NCI-H1105 treated with DMSO at 0.1 percent for 48 hours (cell line): Measurements from ENCODE around the gene RNF144B.
"Not testable (repeated sequence)": the region's sequence is repeated elsewhere in the genome, so short reads cannot be mapped to it uniquely, and the experiment has no call there.

Experiments
- DNase-seq: peaks from one replicate; lab custom pipeline; 2025; lab: John Stamatoyannopoulos, UW

RNF144B gene

DNA sequence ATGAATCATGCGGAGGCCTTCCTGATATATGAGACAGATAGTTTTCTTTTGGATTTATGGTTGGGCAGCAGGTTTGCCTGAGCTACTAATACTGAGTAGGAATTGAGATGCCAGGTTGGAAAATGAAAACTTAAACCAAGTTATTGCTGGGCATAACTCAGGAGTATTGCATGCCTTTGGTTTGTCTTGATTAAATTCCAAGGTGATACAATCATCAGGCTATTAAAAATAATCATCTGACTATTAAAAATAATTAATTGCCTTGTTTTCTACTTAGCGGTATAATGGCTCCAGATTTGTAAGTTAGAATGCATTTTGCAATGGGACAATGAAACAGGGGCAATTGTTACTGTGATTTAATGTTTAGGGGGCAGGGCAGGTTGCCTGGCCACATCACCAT lies 15.5 kb upstream of the RNF144B start:
- no peak for DNase-seq

DNA sequence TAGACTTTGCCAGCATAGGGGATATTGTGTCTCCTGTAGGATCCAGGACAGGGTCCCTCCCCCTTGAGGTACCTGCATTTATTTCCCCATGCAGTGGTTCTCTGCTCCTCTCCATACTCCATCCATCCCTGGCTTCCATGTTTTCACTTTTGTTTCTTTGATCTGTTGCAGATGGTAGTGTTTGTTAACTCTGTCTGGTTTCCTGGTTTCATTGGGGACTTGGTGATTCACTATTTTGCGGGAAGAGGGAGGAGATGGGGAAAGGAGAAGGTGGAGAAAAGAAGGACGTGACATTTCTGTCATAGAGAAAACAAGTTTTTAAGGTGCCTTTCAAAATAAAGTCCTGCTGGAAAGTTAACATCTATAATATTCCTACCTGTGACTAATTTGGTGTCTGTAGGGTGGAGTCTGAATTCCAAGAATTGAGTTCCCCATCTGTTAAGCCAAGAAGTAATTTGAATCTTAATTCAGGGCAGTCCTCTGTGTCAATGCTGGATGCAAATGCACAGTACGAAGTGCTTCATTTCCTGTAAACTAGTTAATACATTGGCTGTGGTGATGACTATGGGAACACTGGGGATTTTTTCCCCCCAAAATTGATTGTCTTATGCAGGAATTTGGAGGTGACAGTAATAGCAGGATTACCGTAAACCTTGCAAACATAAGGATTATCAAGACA lies 6.9 kb upstream of the RNF144B start:
- DNase-seq: no peak

DNA sequence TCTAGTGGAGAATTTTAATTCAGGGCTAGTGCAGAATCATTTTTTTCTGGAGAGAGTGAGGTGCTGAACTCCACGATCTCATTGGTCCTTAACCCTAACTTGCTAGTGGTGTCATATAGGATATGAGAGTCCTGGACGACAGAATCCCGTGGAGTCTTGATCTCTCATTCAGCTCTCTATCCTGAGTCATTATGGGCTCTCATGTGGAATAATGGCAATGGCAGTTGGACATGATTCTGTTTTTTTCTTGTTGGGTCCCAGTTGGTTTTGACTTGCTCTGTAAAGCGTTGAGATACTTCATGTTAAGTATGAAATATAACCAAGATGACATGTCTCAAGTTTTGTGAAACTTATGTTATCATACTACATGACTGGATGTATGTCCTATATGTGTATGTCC lies 6.3 kb upstream of the RNF144B start:
- no peak for DNase-seq

DNA sequence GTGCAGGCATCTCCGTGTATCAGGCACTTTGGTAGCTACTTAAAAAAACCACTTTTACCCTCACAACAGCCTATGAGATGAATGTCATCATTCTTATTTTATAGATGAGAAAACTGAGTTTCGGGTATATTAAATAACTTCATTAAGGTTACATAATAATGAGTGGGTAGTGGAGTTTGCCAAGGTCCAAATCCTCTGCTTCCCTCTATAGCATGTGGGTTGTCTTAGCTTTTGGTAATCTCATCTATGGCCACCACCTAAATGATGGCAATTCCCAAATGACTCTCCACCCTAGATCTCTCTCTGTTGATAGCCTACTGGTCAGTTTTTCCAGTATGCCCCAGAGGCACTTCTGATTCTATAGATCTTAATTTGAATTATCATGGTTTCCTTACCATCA lies 3.7 kb upstream of the RNF144B start:
- DNase-seq: no peak

DNA sequence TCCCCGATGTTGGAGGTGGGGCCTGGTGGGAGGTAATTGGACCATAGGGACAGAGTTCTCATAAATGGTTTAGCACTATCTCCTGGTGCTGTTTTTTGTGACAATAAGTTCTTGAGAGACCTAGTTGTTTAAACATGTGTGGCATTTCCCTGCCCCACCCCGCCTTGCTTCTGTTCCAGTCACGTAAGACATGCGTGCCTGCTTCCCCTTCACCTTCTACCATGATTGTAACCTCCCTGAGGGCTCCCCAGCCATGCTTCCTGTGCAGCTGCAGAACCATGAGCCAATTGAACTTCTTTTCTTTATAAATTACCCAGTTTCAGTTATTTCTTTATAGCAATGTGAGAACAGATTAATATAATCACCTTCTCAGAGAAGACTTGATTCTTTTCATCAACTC lies 2.5 kb upstream of the RNF144B start:
- no peak for DNase-seq

DNA sequence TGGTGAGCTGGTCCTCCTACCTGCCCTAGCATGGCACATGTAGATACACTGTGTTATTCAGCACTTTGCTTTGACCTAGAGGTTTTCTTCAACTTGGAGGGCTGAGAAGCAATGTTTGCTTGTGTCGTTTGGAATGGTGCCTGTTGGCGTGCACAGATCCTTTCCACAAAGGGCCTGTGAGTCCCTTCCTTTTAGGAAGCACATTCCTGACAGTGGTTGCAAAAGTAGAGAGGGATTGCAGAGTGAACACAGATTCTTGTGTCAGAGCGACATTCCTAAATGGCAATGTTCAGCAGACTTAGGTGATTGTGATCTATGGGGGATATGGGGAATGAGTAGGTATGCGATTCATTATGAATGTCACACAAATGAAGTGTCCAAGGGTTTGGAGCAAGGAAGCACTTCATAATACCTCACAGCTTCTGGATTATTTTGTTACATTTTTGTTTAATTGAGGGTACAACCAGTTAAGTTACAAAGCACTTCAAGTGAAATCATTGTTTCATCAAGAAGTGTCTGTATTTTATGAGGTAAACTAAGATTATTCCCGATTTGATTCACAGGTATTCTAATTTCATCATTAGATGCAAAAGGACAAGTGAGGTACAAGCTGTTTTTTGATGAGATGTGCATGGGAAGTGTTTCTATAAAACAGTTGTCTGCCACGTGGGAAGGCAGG lies 713 bp upstream of the RNF144B start:
- DNase-seq: no peak

DNA sequence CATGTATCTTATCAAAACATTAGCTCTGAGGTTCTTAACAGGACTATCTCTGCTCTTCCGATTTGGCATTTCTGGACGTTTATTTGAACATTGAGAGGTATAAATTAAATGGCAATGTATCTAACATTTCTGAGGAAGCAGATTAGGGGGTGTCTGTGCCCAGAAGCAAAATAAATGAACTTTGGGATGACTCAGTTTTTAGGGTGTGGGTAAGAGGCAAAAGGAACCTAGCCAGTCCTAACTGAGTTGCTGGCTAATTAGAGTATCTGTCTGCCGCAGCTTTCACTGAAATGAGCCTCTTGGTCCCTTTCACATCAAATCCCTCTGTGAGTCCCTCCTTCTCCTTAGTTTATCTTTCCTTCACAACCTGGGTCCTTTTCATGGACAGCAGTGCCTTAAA lies 1.1 kb downstream of the RNF144B start:
- DNase-seq: no peak

DNA sequence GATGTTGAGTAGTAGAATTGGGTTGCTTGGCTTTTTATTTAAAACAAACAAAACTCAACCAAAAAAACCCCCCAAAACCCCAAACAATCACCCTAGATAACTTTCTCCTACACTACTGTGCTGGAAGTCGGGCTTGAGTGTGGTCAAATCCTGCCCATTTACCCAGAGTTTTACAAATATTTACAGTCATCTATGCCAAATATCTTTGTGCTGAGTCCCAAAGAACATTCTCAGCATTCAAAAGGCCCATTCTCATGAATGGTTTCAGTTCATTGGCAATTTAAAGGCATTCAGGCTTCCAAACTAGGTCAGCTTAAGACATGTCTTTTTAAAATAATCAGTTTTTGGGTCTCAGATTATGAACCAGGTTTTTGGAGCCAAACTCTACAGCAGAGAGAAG lies 1.8 kb downstream of the RNF144B start:
- no peak for DNase-seq

DNA sequence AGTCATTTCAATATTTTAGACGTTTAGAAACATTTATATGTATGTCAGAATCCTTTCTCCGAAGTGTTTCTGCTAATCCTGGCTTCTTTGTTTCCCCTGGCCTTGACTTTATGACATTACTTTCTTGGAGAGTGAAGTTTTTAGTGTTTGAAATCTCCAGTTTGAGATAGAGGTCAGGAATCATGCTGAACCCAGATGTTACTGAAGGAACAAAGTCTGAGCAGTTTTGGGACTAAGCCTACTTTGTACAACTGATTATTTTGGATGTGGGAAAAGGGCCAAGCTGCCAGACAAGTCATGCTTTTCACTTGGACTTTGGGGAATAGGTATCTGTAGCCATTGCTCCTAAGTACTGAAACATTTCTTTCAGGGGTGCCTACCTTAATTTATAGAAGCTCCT lies 2.3 kb downstream of the RNF144B start:
- DNase-seq: no peak

DNA sequence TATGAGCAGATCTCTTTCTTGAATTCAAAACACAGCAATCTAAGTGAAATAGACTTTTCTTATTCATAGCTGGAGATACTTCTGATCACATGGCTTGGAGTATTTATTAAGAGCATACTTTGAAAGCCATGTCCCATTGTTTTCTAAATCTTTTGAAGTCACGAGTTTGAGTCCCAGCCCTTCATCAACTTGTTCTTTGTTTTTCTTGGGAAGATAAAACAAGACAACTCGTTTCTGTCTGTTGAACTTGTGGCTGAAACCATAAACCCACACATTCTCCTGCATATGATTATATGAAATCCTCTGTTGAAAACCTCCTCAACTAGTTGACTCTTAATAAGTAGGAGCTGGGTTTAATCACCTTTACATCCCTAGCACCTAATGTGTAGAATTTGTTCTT lies 3.3 kb downstream of the RNF144B start:
- no peak for DNase-seq

DNA sequence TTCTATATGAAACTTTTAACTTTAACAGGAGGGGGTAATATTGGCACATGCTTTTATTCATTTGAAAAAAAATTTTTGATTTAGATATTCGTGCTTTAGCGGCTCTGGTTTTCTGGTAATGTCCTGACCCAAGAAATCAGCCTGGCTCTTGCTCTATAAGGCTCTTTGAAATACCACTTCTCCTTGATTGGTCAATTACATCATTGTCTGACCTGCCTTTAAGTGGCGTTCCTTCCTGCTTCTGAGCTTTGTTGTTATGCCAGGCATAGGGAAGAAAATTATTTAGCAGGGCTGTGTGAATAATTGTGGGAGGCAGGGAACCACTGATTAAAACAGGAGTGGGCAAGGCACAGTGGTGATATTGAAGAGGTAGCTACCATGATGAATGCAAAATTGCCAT lies 3.9 kb downstream of the RNF144B start:
- DNase-seq: no peak

DNA sequence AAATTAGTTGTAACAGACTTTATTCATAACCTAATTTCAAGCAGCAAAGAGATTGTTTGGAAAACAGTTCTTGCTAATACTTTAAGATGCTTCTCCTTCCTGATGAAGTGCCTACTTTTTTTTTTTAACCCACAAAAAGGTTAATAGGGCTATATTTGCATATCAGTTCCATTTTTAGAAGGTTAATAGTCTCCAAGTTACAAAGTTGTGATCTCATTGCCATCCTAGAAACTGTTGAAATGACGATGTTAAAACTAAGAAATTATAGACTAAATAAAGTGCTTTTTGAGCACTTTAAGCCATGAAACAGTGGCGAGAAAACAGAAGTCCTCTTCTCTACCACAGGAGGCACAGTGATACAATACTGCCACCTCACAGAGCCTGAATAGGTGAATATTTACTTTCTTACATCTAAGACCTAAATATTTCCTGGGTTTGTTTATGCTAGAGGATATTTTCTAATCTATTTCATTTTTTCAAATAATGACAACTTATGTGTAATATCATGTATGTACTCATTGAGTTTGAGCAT lies 5.3 kb downstream of the RNF144B start:
- DNase-seq: no peak

DNA sequence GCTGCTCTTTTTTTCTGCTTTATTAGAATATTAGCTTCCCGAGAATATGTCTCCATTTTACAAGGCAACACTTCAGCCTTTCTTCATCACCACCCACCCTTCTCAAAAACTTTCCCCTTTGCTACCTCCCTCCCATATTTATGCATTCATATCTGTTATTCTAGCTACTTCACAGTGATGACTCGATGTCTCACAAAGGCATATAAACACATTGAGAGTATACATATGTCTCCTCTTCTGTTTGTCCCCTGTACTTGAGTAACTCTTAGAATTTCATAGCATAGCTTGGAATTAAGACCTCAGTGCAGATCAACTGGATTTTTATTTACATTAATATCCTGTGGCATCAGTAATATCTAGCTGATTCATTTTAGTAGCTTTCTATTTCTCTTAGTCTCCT lies 6.5 kb downstream of the RNF144B start:
- no peak for DNase-seq

DNA sequence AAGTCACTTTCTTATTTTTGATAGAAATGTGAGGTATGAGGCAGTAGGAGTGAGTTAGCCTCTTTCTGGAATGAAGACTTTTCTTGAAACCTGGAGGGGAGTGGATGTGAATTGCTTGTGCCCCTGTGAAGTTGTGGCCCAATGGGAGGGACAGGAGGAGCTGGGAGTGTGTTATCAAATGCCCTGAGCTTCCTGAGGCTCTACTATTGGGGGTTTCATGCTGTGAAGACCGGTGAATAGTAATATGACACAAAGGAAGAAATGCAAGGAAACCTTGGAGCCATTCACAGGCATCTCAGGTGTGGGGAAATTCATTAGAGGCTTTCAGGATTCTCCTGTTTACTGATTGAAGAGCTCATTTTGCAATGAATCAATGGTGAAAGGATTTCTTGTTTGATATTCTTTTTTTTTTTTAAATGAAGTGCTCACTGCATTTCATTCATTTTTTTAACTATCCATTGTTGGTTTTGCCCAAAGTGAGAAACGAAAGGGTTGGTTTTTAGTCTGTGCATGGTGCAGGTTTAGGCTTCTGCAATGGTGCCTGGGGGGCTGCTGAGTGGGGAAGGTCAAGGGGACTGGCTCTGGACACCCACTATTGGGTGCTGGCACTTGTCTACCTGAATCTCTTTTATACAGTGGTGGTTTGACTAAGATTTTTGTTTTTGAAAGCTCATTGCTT lies 8.2 kb downstream of the RNF144B start:
- DNase-seq: no peak

DNA sequence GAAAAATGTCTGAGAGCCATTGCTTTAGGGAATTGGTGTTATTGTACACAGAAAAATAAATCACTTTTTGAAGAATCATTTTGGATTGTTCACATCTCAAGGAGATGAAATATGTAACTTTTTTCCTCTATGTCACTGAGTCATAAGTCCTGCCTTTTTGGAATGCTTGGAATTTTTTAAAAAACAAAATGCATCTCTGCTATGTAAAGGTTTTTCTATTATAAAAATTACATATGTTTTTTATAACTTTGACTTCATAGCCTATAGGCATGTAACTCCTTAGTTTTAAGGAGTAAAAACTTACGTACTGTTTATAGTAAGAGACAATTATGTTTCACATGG lies 8.7 kb downstream of the RNF144B start:
- DNase-seq: no peak

DNA sequence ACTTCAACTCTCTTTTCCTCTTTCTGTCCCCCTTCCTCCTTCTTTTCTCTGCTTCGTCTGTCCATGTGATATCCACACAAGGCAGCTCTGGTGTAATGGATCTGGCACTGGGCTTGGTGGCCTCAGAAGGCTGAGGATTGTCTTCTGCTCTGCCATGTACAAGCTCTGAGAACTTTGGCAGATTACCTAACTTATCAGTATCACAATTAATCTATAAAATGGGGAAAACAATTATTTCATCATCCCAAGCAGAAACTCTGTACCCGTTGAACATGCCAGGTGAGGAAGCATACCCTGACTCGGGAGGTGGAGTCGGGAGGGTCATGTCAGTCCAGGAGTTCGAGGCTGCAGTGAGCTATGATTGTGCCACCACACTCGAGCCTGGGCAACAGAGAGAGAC lies 10.6 kb downstream of the RNF144B start:
- DNase-seq: no peak

DNA sequence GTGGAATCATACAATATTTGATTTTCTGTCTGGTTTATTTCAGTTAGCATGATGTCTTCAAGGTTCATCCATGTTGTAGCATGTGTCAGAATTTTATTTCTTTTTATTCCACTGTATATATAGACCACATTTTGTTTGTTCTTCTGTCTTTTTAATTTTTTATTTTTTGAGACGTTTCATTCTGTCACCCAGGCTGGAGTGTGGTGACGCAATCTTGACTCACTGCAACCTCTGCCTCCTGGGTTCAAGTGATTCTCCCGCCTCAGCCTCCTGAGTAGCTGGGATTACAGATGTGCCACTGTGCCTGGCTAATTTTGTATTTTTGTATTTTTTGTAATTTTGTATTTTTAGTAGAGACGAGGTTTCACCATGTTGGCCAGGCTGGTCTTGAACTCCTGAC lies 11.1 kb downstream of the RNF144B start:
- DNase-seq: not testable (repeated sequence)

DNA sequence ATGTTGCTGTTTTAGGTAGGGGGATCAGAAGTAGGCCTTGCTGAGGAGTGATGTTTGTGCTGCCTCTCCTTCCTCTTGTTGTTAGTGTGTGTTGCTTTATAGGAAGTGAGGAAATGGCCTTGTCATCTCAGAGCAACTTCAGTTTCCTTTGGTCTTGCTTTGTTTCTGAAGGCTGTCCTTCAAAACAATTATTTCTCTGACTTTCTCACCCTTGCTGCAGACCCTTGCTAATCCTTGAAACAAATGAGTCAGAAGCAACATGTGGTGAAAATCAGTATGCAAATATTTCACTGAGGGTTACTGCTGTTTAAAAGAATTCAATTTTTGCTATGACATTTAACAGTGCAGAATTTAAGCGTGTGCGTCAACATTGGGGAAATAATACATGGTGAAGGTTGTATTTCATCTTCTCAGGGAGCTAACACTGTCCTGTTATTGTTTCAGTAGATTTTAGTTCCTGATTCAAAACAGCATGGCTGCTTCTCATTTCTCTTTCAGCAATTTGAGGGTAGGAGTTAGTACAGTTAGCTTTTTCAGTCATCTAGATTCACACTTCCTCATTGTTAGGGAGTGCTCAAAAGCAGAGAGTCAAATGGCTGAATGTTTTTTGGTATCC lies 13.8 kb downstream of the RNF144B start:
- DNase-seq: no peak

DNA sequence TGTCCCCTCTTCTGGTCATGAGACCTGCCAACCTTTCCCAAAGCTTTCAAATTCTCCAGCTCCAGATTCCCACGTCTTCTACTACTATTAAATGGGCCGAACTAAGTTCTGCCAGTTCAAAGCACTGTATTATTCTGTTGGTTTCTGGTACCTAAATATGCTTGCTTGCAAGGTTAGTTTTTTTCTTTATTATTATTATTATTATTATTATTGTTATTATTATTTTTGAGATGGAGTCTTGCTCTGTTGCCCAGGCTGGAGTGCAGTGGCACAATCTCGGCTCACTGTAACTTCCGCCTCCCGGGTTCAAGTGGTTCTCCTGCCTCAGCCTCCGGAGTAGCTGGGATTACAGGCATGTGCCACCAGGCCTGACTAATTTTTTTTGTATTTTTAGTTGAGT lies 17.8 kb downstream of the RNF144B start:
- DNase-seq: not testable (repeated sequence)

DNA sequence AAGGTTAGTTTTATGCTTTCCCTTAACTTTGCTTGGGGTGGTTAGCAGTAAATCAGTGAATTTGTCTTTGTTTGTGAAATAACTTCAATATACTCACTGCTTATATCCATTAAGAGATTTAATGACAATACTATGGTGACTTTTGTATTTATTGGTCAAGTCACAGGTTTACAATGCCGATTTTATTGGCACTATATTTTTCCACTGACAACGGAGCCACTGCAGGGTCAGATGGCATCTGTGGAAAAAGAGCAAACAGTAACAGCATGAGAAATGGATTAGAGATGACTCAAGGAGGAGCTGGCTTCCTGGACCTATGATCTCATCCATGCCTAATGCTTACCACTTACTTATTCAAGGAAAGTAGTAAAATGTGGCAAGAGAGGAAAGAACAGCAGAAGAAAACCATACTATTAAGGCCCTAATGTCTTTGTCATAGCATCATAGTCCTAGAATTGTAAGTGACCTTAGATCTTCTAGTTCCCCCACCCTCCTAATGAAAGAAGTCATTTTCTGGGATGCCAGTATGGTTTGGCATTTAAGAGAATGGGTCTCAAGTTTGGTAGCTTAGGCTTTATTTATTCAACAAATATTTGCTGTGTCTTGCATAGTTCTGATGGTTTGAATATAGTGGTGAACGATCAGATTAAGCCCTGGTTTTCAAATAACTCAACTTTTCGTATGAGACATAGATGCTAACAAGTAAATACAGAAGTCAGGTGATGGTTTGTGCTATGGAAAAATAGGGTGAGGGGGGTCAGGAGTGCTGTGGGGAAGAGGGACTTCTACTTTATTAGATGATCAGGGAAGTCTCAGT lies 18.5 kb downstream of the RNF144B start:
- DNase-seq: no peak

DNA sequence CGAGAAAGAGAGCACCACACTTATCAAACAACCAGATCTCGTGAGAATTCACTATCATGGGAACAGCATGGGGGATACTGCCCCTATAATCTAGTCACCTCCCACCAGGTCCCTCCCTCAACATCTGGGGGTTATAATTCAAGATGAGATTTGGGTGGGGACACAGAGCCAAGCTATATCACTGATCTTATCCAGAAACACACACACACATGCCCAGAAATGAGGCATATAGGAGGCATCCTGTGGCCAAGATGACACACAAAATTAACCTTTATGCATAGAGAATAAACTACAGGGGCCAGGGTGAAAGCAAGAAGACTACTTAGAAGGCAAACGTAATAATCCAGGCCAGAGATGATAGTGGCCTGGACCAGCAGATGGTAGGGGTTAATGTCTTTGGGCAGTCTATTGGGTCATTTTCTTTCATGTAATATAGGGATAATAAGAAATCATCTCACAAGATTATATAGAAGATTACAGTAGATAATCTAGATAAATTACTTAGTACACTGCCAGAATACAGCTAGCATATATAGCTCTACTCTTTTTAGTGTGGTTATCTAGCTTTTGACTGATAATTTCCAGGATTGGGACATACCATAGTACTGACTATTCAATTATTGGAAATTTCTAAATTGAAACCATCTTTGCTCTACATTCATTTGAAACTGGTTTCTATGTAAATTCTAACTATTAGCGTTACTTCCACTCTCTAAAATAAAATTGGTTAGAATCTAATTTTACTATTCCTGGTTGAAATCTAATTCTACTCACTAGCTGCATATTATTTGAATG lies 20.0 kb downstream of the RNF144B start:
- no peak for DNase-seq
